IMR-90 (cell line): ENCODE results near the gene PKHD1. TPM values are rescaled to one million over a fixed set of nuclear protein-coding genes. Genes with fewer than 3 reads are reported as not detected.
"Not testable (repeated sequence)": the region's sequence is repeated elsewhere in the genome, so short reads cannot be mapped to it uniquely, and the experiment has no call there.

ENCODE experiments used
- ATAC-seq: fragments of 200-7000 bp; cut with Tn5 transposase; 2 replicates; pipeline ENCODE4 v1.9.1; 2020; ENCODE audit warnings: low read depth, mild to moderate bottlenecking, moderate library complexity
- BruUV-seq: library from RNA; stranded (reverse); fragments of 400-500 nt; replicated peaks from 2 replicates; lab custom pipeline; 2021; lab: Mats Ljungman, UMichigan
- CTCF ChIA-PET: fragments of 300-600 bp; formaldehyde crosslinking; extraction: SDS; loops from one replicate; lab custom pipeline; 2021; ENCODE audit warnings: antibody characterized with exemption; lab: Yijun Ruan, JAX
- POLR2A ChIA-PET: fragments of 300-600 bp; sonication (Branson Sonifier 250); formaldehyde crosslinking; loops from one replicate; lab custom pipeline; 2022; ENCODE audit warnings: antibody characterized with exemption; ENCODE audit not compliant: unreplicated experiment; lab: Charles Lee
- DNase-seq: peaks from one replicate; pipeline ENCODE4 v3.0.0; 2013
- H2AFZ ChIP-seq: replicated peaks from 2 replicates; pipeline ENCODE3; 2013; ENCODE audit warnings: low read length, mild to moderate bottlenecking; ENCODE audit not compliant: poor library complexity
- H2AK5ac ChIP-seq: 2 replicates; pipeline ENCODE4 v1.6.1; 2013; ENCODE audit warnings: low read depth, low read length, inconsistent platforms
- H2AK9ac ChIP-seq: replicated peaks from 2 replicates; pipeline ENCODE3; 2013; ENCODE audit warnings: mild to moderate bottlenecking, low read depth, low read length, moderate library complexity; ENCODE audit not compliant: poor library complexity
- H2BK120ac ChIP-seq: 2 replicates; pipeline ENCODE4 v1.6.1; 2013; ENCODE audit warnings: low read depth, low read length, inconsistent platforms
- H2BK15ac ChIP-seq: 3 replicates; pipeline ENCODE4 v1.6.1; 2013; ENCODE audit warnings: low read depth, low read length, inconsistent platforms
- H2BK20ac ChIP-seq: 2 replicates; pipeline ENCODE4 v1.6.1; 2013; ENCODE audit warnings: low read depth, mild to moderate bottlenecking, inconsistent platforms, low read length, moderate library complexity
- H2BK5ac ChIP-seq: 2 replicates; pipeline ENCODE4 v1.6.1; 2013; ENCODE audit warnings: mild to moderate bottlenecking, low read depth, low read length, inconsistent platforms; ENCODE audit not compliant: poor library complexity, severe bottlenecking
- H3K14ac ChIP-seq: replicated peaks from 2 replicates; pipeline ENCODE4 v1.6.1; 2013; ENCODE audit warnings: low read depth, low read length, inconsistent platforms
- H3K18ac ChIP-seq: 2 replicates; pipeline ENCODE4 v1.6.1; 2013; ENCODE audit warnings: low read depth, low read length, control low read depth
- H3K23ac ChIP-seq: 2 replicates; pipeline ENCODE4 v1.6.1; 2013; ENCODE audit warnings: low read depth, low read length, inconsistent platforms
- H3K27ac ChIP-seq: 2 replicates; pipeline ENCODE4 v1.5.1; 2013; ENCODE audit warnings: mild to moderate bottlenecking, control low read depth, low read length; ENCODE audit not compliant: insufficient read depth
- H3K27me3 ChIP-seq: 2 replicates; pipeline ENCODE4 v1.6.1; 2013; ENCODE audit warnings: low read length; ENCODE audit not compliant: control insufficient read depth, insufficient read depth
- H3K36me3 ChIP-seq: 2 replicates; pipeline ENCODE4 v1.6.1; 2013; ENCODE audit warnings: low read length, mixed read lengths; ENCODE audit not compliant: control insufficient read depth, insufficient read depth
- H3K4ac ChIP-seq: 2 replicates; pipeline ENCODE4 v1.6.1; 2013; ENCODE audit warnings: low read depth, low read length, inconsistent platforms
- H3K4me1 ChIP-seq: 2 replicates; pipeline ENCODE4 v1.6.1; 2013; ENCODE audit warnings: low read length, mixed read lengths; ENCODE audit not compliant: control insufficient read depth, insufficient read depth
- H3K4me2 ChIP-seq: 2 replicates; pipeline ENCODE4 v1.6.1; 2013; ENCODE audit warnings: low read depth, mild to moderate bottlenecking, control low read depth, low read length, moderate library complexity
- H3K4me3 ChIP-seq: 2 replicates; pipeline ENCODE4 v1.5.1; 2013; ENCODE audit warnings: low read depth, mild to moderate bottlenecking, control low read depth, low read length, moderate library complexity; ENCODE audit not compliant: insufficient read depth
- H3K56ac ChIP-seq: 2 replicates; pipeline ENCODE4 v1.6.1; 2013; ENCODE audit warnings: low read length, inconsistent platforms; ENCODE audit not compliant: insufficient read depth; ENCODE audit errors: extremely low read depth
- H3K79me1 ChIP-seq, 2 experiments: 2 replicates each; pipeline ENCODE4 v1.6.1; 2013; ENCODE audit warnings: low read length in 2 of 2, inconsistent platforms in 1 of 2, low read depth in 1 of 2
- H3K9ac ChIP-seq: 2 replicates; pipeline ENCODE4 v1.6.1; 2013; ENCODE audit warnings: low read depth, low read length, control low read depth
- H3K9me1 ChIP-seq: 2 replicates; pipeline ENCODE4 v1.6.1; 2013; ENCODE audit warnings: low read length, inconsistent platforms; ENCODE audit not compliant: insufficient read depth
- H3K9me3 ChIP-seq: 2 replicates; pipeline ENCODE4 v1.6.1; 2013; ENCODE audit warnings: low read length; ENCODE audit not compliant: control insufficient read depth, insufficient read depth
- H4K20me1 ChIP-seq: 2 replicates; pipeline ENCODE4 v1.6.1; 2013; ENCODE audit warnings: low read length, inconsistent platforms; ENCODE audit not compliant: insufficient read depth
- H4K5ac ChIP-seq: 2 replicates; pipeline ENCODE4 v1.6.1; 2013; ENCODE audit warnings: mild to moderate bottlenecking, low read depth, low read length, control low read depth
- H4K8ac ChIP-seq, 2 experiments: 2 replicates each; pipeline ENCODE4 v1.6.1; 2013; ENCODE audit warnings: low read depth in 2 of 2, low read length in 2 of 2, control low read depth in 1 of 2, inconsistent platforms in 1 of 2
- H4K91ac ChIP-seq: 2 replicates; pipeline ENCODE4 v1.6.1; 2013; ENCODE audit warnings: low read depth, low read length, inconsistent platforms; ENCODE audit not compliant: insufficient read depth
- FOS ChIP-seq: fragments of 150-350 bp; IDR thresholded peaks from 2 replicates; pipeline ENCODE4 v1.6.1; 2016; ENCODE audit warnings: low read depth, low read length
- MAFK ChIP-seq: IDR thresholded peaks from 2 replicates; pipeline ENCODE4 v1.6.1; 2012; ENCODE audit warnings: low read depth, low read length, improper control_type of control experiment
- MAZ ChIP-seq: IDR thresholded peaks from 2 replicates; pipeline ENCODE4 v1.6.1; 2012; ENCODE audit warnings: low read depth, mild to moderate bottlenecking, low read length, improper control_type of control experiment, moderate library complexity, borderline replicate concordance
- POLR2A ChIP-seq: IDR thresholded peaks from 2 replicates; pipeline ENCODE4 v1.6.1; 2012; ENCODE audit warnings: mild to moderate bottlenecking, low read depth, low read length
- RAD21 ChIP-seq: IDR thresholded peaks from 2 replicates; pipeline ENCODE4 v1.6.1; 2012; ENCODE audit warnings: low read length, improper control_type of control experiment
- RCOR1 ChIP-seq: IDR thresholded peaks from 2 replicates; pipeline ENCODE4 v1.6.1; 2012; ENCODE audit warnings: mild to moderate bottlenecking, low read length, improper control_type of control experiment; ENCODE audit not compliant: insufficient replicate concordance
- SMC3 ChIP-seq: fragments of 150-350 bp; IDR thresholded peaks from 2 replicates; pipeline ENCODE4 v1.6.1; 2016; ENCODE audit warnings: low read depth, mild to moderate bottlenecking, antibody characterized with exemption, low read length, moderate library complexity
- WGBS, 2 experiments: methylation state at CpG; one replicate each; pipeline versions ENCODE4 v1.1.5 to v1.1.7; 2013; ENCODE audit warnings: missing lambda C conversion rate in 2 of 2; ENCODE audit not compliant: insufficient read length in 1 of 2; ENCODE audit errors: extremely low coverage in 2 of 2; 5-methylcytosine and 5-hydroxymethylcytosine counted together
- dilution Hi-C: fragments of 300-500 bp; cut with HindIII; formaldehyde crosslinking; loops from one replicate; pipeline ENCODE4 v1.14.3; 2018; ENCODE audit warnings: low sequenced_read_pairs; ENCODE audit not compliant: unreplicated experiment
- in situ Hi-C: fragments of 300-500 bp; cut with MboI; formaldehyde crosslinking; loops from 3 replicates; pipeline ENCODE4 v1.14.3; 2019; ENCODE audit warnings: low sequenced_read_pairs, inconsistent platforms, mixed read lengths
- intact Hi-C: fragments of 100-400 bp; cut with micrococcal nuclease; formaldehyde crosslinking; loops from 2 replicates; pipeline ENCODE4 v1.10.0; 2022
- polyA plus RNA-seq, 3 experiments: library from polyadenylated mRNA; depleted of rRNA; stranded (reverse); fragments of >200 nt; gene quantifications; 2 replicates each; pipeline ENCODE4 v1.2.3, GENCODE V29; 2012; ENCODE audit warnings: low replicate concordance in 1 of 3
- total RNA-seq: library from RNA; depleted of rRNA; stranded (reverse); fragments of >200 nt; gene quantifications from 2 replicates; pipeline ENCODE4 v1.2.3, GENCODE V29; 2012
- TF ChIP-seq, protein P1 (sequence below): fragments of 150-350 bp; IDR thresholded peaks from 2 replicates; pipeline ENCODE4 v1.6.1; 2017; ENCODE audit warnings: mild to moderate bottlenecking, antibody characterized with exemption, low read length, low read depth

The PKHD1 gene
- total and polyA plus RNA-seq, 2 of the 4 experiments (the other 2 are of a cell fraction) = not detected

- Histone ChIP-seq H4K8ac (no peak overlapping the region), H4K91ac (no peak overlapping the region), H3K27me3 (no peaks in the 10 kb centered on the region), H3K4ac (no peak overlapping the region), H3K9me1 (no peaks in the 10 kb centered on the region), H3K4me2 (no peak overlapping the region), H2AK5ac (no peak overlapping the region), H2BK5ac (no peak overlapping the region), H3K27ac (no peak overlapping the region), H2AK9ac (no peak overlapping the region), H3K18ac (no peak overlapping the region), H3K23ac (no peak overlapping the region), H3K4me3 (no peak overlapping the region), H3K4me1 (no peaks in the 10 kb centered on the region), H2AFZ (no peak overlapping the region), H3K9me3 (no peaks in the 10 kb centered on the region), H2BK120ac (no peak overlapping the region), H3K9ac (no peak overlapping the region), H3K79me1 (no peaks in the 10 kb centered on the region), H4K5ac (no peak overlapping the region), H2BK20ac (no peak overlapping the region), H3K36me3 (no peaks in the 10 kb centered on the region), H2BK15ac (no peak overlapping the region), H3K14ac (no peak overlapping the region), H3K56ac (no peak overlapping the region), H4K20me1 (no peaks in the 10 kb centered on the region)
- 14% methylated on average over 1 of the region's 5 CpGs; no CpG with 5 or more reads in 1 of the 2 experiments for WGBS, 2 experiments
- dilution Hi-C loops (no loop called here), in situ Hi-C loops (no loop called here), intact Hi-C loops (no loop called here)
- DNase-seq (no peak), ATAC-seq (no peak)
- no TSS peak for BruUV-seq
- no peak for TF ChIP-seq FOS
- TF ChIP-seq SMC3 = no peak
- no peak for TF ChIP-seq RCOR1
- no peak for TF ChIP-seq MAZ
- TF ChIP-seq RAD21 = no peak
- TF ChIP-seq, protein P1, sequence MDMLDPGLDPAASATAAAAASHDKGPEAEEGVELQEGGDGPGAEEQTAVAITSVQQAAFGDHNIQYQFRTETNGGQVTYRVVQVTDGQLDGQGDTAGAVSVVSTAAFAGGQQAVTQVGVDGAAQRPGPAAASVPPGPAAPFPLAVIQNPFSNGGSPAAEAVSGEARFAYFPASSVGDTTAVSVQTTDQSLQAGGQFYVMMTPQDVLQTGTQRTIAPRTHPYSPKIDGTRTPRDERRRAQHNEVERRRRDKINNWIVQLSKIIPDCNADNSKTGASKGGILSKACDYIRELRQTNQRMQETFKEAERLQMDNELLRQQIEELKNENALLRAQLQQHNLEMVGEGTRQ = no peak
- no peak for TF ChIP-seq MAFK
- TF ChIP-seq POLR2A = no peak
- CTCF ChIA-PET = no interaction called here
- POLR2A ChIA-PET = no interaction called here
Measured at GRCh38 chr6:51926125-51926524, 161.3 kb downstream of the PKHD1 start.

DNA sequence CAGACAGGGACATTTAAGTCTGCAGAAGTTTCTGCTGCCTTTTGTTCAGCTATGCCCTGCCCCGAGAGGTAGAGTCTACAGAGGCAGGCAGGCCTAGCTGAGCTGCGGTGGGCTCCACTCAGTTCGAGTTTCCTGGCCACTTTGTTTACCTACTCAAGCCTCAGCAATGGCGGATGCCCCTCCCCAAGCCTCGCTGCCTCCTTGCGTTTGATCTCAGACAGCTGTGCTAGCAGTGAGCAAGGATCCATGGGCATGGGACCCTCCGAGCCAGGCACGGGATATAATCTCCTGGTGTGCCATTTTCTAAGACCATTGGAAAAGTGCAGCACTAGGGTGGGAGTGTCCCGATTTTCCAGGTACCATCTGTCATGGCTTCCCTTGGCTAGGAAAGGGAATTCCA lies 164.9 kb downstream of the PKHD1 start:
- H3K4ac ChIP-seq, H3K9ac ChIP-seq, H3K36me3 ChIP-seq, ATAC-seq, POLR2A ChIA-PET, H3K4me3 ChIP-seq, H2BK20ac ChIP-seq, H3K9me1 ChIP-seq, H2BK120ac ChIP-seq, H3K56ac ChIP-seq, H3K4me2 ChIP-seq, in situ Hi-C loops, CTCF ChIA-PET, H3K18ac ChIP-seq, H4K5ac ChIP-seq, H2AFZ ChIP-seq, H3K14ac ChIP-seq, H4K8ac ChIP-seq, H3K27ac ChIP-seq, H3K23ac ChIP-seq, H3K4me1 ChIP-seq, DNase-seq, H4K20me1 ChIP-seq, H3K27me3 ChIP-seq, H2BK5ac ChIP-seq, BruUV-seq, H2AK5ac ChIP-seq, intact Hi-C loops, H3K9me3 ChIP-seq, H3K79me1 ChIP-seq, H2BK15ac ChIP-seq, H4K91ac ChIP-seq, H2AK9ac ChIP-seq, dilution Hi-C loops: not testable (repeated sequence)
- WGBS, 2 experiments = no CpG with 5 or more reads among the region's 9 CpGs
